Measurements from ENCODE around the gene TMEM240. TPM values are rescaled to one million over a fixed set of nuclear protein-coding genes. Genes with fewer than 3 reads are reported as not detected.

The TMEM240 gene
- total and polyA plus RNA-seq, 2 of the 8 experiments (the other 6 are each of a cell fraction or from before 2014, with no cell fraction given), result 3.6 to 5.7 TPM

DNA sequence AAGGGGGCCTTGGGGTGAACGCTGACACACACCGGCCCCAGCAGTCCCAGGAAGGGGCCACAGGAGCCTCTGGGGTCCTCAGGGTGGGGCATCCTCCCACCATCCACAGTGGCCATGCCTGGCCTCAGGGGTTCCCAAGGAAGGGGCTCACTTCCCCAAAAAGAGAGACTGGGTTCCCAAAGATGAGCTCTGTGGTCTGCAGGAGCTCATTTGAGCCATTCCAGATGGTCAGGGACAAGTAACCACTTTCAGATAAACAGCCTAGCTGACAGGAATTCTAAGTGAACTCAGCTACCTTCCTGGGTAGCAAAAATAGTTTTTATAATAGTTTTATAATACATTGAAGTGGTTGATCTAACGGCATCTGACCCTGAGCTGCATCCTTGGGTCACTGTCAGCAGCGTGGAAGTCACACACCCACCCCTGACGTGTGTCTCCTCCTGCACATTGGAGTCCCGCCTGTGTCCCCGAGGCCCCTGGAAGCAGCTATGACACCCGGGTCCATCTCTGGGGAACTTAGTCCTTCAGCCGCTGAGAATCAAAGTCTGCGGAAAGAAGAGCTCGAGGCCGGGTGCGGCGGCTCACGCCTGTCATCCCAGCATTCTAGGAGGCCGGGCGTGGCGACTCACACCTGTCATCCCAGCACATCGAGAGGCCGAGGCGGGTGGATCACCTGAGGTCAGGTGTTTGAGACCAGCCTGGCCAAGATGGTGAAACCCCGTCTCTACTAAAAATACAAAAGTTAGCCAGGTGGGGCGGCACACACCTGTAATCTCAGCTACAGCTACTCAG, 5.7 kb upstream of the TMEM240 start:
- Histone ChIP-seq H2AK5ac (ENCODE audit: low read depth, low read length) (no peak overlapping the region), H3K4me3 (ENCODE audit: extremely low read depth in 1 of 4, insufficient read depth in 2 of 4, low read depth in 3 of 4, low read length in 4 of 4) (no peak overlapping the region), H2BK20ac (ENCODE audit: low read length) (no peak overlapping the region), H4K5ac (ENCODE audit: insufficient read length, low read depth, low read length) (no peak overlapping the region), H3K4ac (replicated peaks; ENCODE audit: insufficient read length, low read depth, low read length) (no peak overlapping the region), H3K27ac (ENCODE audit: low read depth, low read length) (no peak overlapping the region), H2BK12ac (ENCODE audit: low read depth, low read length) (no peak overlapping the region), H2AFZ (ENCODE audit: low read length) (no peak overlapping the region), H2BK120ac (replicated peaks; ENCODE audit: low read depth, low read length) (no peak overlapping the region), H3K14ac (ENCODE audit: insufficient read length) (no peak overlapping the region), H3K9ac (replicated peaks in 1 of 4; ENCODE audit: extremely low read depth in 1 of 4, low read depth in 3 of 4, low read length in 3 of 4) (no peak overlapping the region), H3K23me2 (ENCODE audit: low read depth, low read length) (no peaks in the 10 kb centered on the region), H3K9me3 (ENCODE audit: insufficient read depth in 2 of 2, low read depth in 1 of 2, low read length in 1 of 2) (no peaks in the 10 kb centered on the region), H4K91ac (replicated peaks; ENCODE audit: insufficient read length, low read length) (no peak overlapping the region), H2BK5ac (ENCODE audit: low read depth, low read length) (no peak overlapping the region), H3K56ac (replicated peaks; ENCODE audit: insufficient read length, low read depth, low read length) (no peak overlapping the region), H2BK15ac (ENCODE audit: low read length) (no peak overlapping the region), H3K36me3 (ENCODE audit: control insufficient read depth in 2 of 4, insufficient read depth in 4 of 4, low read length in 3 of 4) (peaks cover 2 to 16% (median 11%) of the 10 kb centered on the region in 4 experiments; a peak in 4 of 8 replicates), H3K23ac (ENCODE audit: insufficient read length) (no peak overlapping the region), H3K27me3 (replicated peaks in 1 of 4; ENCODE audit: control insufficient read depth in 3 of 4, extremely low read depth in 1 of 4, insufficient read depth in 3 of 4, low read length in 3 of 4) (no peaks in the 10 kb centered on the region), H3K79me1 (ENCODE audit: low read depth, low read length) (peaks cover 7% of the 10 kb centered on the region; the same call in 1 of the 2 replicates), H3K4me1 (replicated peaks in 1 of 4; ENCODE audit: control insufficient read depth in 3 of 4, insufficient read depth in 4 of 4, low read length in 3 of 4) (no peaks in the 10 kb centered on the region), H4K8ac (ENCODE audit: extremely low read depth, insufficient read depth, low read length) (no peak overlapping the region), H3K18ac (ENCODE audit: extremely low read depth, low read length) (no peak overlapping the region), H3K4me2 (ENCODE audit: insufficient read depth in 1 of 2, low read depth in 2 of 2, low read length in 2 of 2) (no peak overlapping the region), H3K79me2 (ENCODE audit: control insufficient read depth in 1 of 2, insufficient read depth in 2 of 2, low read length in 2 of 2) (peaks cover 0 to 3% of the 10 kb centered on the region in 2 experiments; a peak in 1 of 4 replicates), H4K20me1 (replicated peaks in 1 of 2; ENCODE audit: control insufficient read depth in 1 of 2, insufficient read depth in 2 of 2, low read length in 2 of 2) (peaks cover 11 to 25% of the 10 kb centered on the region in 2 experiments)
- CTCF ChIA-PET (ENCODE audit: partially characterized antibody), result interaction anchor here (0.7 to 1.7 kb wide), 10 partner anchors 10 to 175 kb away, joined by 3 to 6 read pairs (median 3); no protein-coding TSS in a partner anchor
- DNase-seq (ENCODE audit: low read depth in 1 of 2, low spot score in 2 of 2), result no peak
- no peak for FAIRE-seq
- WGBS, 2 experiments (ENCODE audit: extremely low coverage in 1 of 2, insufficient coverage in 1 of 2, insufficient read length in 1 of 2, insufficient replicate concordance in 2 of 2, low coverage in 1 of 2, low lambda C conversion rate in 2 of 2, missing lambda C conversion rate in 1 of 2), result 93% methylated on average over 23 of the region's 23 CpGs; no CpG with 5 or more reads in 1 of the 2 experiments
- POLR2A ChIA-PET (ENCODE audit: partially characterized antibody), result interaction anchor here (0.8 to 23.0 kb wide), 2 partner anchors 18 to 35 kb away, joined by 3 to 367 read pairs; no protein-coding TSS in a partner anchor
- TF ChIP-seq JUN (IDR thresholded peaks at IDR 0.05; ENCODE audit: low read depth, low read length), result no peak
- TF ChIP-seq SIRT6 (IDR thresholded peaks at IDR 0.05; ENCODE audit: low read length), result no peak
- TF ChIP-seq RXRA (IDR thresholded peaks at IDR 0.05; ENCODE audit: insufficient read depth, low read depth, low read length), result no peak
- no peak for TF ChIP-seq SP1 (IDR thresholded peaks at IDR 0.05; ENCODE audit: low read depth, low read length)
- no peak for TF ChIP-seq KDM4A (IDR thresholded peaks at IDR 0.05; ENCODE audit: low read depth, low read length, severe bottlenecking)
- no peak for TF ChIP-seq ASH2L (IDR thresholded peaks at IDR 0.05; ENCODE audit: low read length)
- TF ChIP-seq YY1 (IDR thresholded peaks at IDR 0.05; ENCODE audit: low read depth, low read length), result no peak
- no peak for TF ChIP-seq JUND (IDR thresholded peaks at IDR 0.05; ENCODE audit: low read length)
- TF ChIP-seq CEBPB (IDR thresholded peaks at IDR 0.05; ENCODE audit: low read depth, low read length), result no peak
- no peak for TF ChIP-seq CREB1 (IDR thresholded peaks at IDR 0.05)
- no peak for TF ChIP-seq ZNF274 (IDR thresholded peaks at IDR 0.05; ENCODE audit: borderline replicate concordance, extremely low read depth, low read length)
- no peak for TF ChIP-seq POLR2AphosphoS5 (IDR thresholded peaks at IDR 0.05; ENCODE audit: low read depth, low read length)
- no peak for TF ChIP-seq HDAC6 (IDR thresholded peaks at IDR 0.05; ENCODE audit: low read depth, low read length)
- no peak for TF ChIP-seq SP2 (IDR thresholded peaks at IDR 0.05; ENCODE audit: low read length)
- no peak for TF ChIP-seq TBP (IDR thresholded peaks at IDR 0.05; ENCODE audit: low read depth, low read length)
